Nephron (organoid): ENCODE measurements around the gene ATP13A3.

Experiments
- H3K27ac Mint-ChIP-seq, 3 experiments: 2 replicates each; pipeline ENCODE4 v1.8.0; 2020; ENCODE audit warnings: mixed read lengths in 3 of 3, mild to moderate bottlenecking in 2 of 3, moderate library complexity in 1 of 3
- H3K27me3 Mint-ChIP-seq: 2 replicates; pipeline ENCODE4 v1.8.0; 2021; ENCODE audit warnings: low read depth, mild to moderate bottlenecking, moderate library complexity, mixed read lengths
- H3K36me3 Mint-ChIP-seq: 2 replicates; pipeline ENCODE4 v1.8.0; 2020; ENCODE audit warnings: low read depth, mixed read lengths
- H3K4me1 Mint-ChIP-seq: 2 replicates; pipeline ENCODE4 v1.8.0; 2020; ENCODE audit warnings: mixed read lengths
- H3K4me3 Mint-ChIP-seq, 3 experiments: 2 replicates each; pipeline ENCODE4 v1.8.0; 2020; ENCODE audit warnings: mild to moderate bottlenecking in 3 of 3, mixed read lengths in 3 of 3, moderate library complexity in 2 of 3
- H3K9me3 Mint-ChIP-seq: 2 replicates; pipeline ENCODE4 v1.8.0; 2020; ENCODE audit warnings: mixed read lengths
- CTCF ChIP-seq, 3 experiments: fragments of 200-600 bp; sonication (generic); IDR thresholded peaks; one replicate each; pipeline ENCODE4 v1.5.0; 2021; ENCODE audit warnings: antibody characterized with exemption in 3 of 3; ENCODE audit not compliant: unreplicated experiment in 3 of 3

Gene ATP13A3

GRCh38 chr3:194469977-194470376 is 16.8 kb downstream of the ATP13A3 start:
- Mint-ChIP-seq H3K9me3 (no peaks in the 10 kb centered on the region), H3K4me3 (no peak overlapping the region), H3K27ac (no peak overlapping the region), H3K4me1 (no peaks in the 10 kb centered on the region), H3K36me3 (no peaks in the 10 kb centered on the region), H3K27me3 (no peaks in the 10 kb centered on the region)
- no peak for TF ChIP-seq CTCF (IDR thresholded peaks at IDR 0.05; ENCODE audit: unreplicated experiment in 3 of 3)

GRCh38 chr3:194468086-194468485 is 18.7 kb downstream of the ATP13A3 start:
- Mint-ChIP-seq H3K9me3 (no peaks in the 10 kb centered on the region), H3K27me3 (no peaks in the 10 kb centered on the region), H3K27ac (no peak overlapping the region), H3K4me3 (no peak overlapping the region), H3K36me3 (peaks cover 3% of the 10 kb centered on the region), H3K4me1 (no peaks in the 10 kb centered on the region)
- no peak for TF ChIP-seq CTCF (IDR thresholded peaks at IDR 0.05; ENCODE audit: unreplicated experiment in 3 of 3)

- Mint-ChIP-seq H3K27ac (peak overlapping the region in 1 of 3 experiments; percentile 6), H3K36me3 (peaks cover 6% of the 10 kb centered on the region), H3K4me3 (no peak overlapping the region), H3K4me1 (no peaks in the 10 kb centered on the region), H3K27me3 (no peaks in the 10 kb centered on the region), H3K9me3 (no peaks in the 10 kb centered on the region)
- TF ChIP-seq CTCF (IDR thresholded peaks at IDR 0.05; ENCODE audit: unreplicated experiment in 3 of 3) = no peak
Measured at GRCh38 chr3:194466761-194467356, 19.9 kb downstream of the ATP13A3 start.

- Mint-ChIP-seq H3K9me3 (no peaks in the 10 kb centered on the region), H3K27me3 (no peaks in the 10 kb centered on the region), H3K4me3 (no peak overlapping the region), H3K4me1 (no peaks in the 10 kb centered on the region), H3K27ac (no peak overlapping the region), H3K36me3 (peaks cover 10% of the 10 kb centered on the region)
- no peak for TF ChIP-seq CTCF (IDR thresholded peaks at IDR 0.05; ENCODE audit: unreplicated experiment in 3 of 3)
Measured at GRCh38 chr3:194465920-194466570, 20.8 kb downstream of the ATP13A3 start.

- Mint-ChIP-seq H3K36me3 (peaks cover 15% of the 10 kb centered on the region), H3K27ac (no peak overlapping the region), H3K27me3 (no peaks in the 10 kb centered on the region), H3K9me3 (no peaks in the 10 kb centered on the region), H3K4me3 (no peak overlapping the region), H3K4me1 (peaks cover 5% of the 10 kb centered on the region)
- TF ChIP-seq CTCF (IDR thresholded peaks at IDR 0.05; ENCODE audit: unreplicated experiment in 3 of 3) = no peak
Measured at GRCh38 chr3:194465246-194465645, 21.6 kb downstream of the ATP13A3 start.

GRCh38 chr3:194464692-194465091 is 22.1 kb downstream of the ATP13A3 start:
- Mint-ChIP-seq H3K9me3 (no peaks in the 10 kb centered on the region), H3K4me3 (no peak overlapping the region), H3K27ac (no peak overlapping the region), H3K27me3 (no peaks in the 10 kb centered on the region), H3K36me3 (peaks cover 18% of the 10 kb centered on the region), H3K4me1 (peaks cover 5% of the 10 kb centered on the region)
- no peak for TF ChIP-seq CTCF (IDR thresholded peaks at IDR 0.05; ENCODE audit: unreplicated experiment in 3 of 3)
